DMS 273 treated with DMSO at 0.1 percent for 48 hours (cell line): ENCODE results near the gene SYK.
"Not testable (repeated sequence)": the region's sequence is repeated elsewhere in the genome, so short reads cannot be mapped to it uniquely, and the experiment has no call there.

Experiments used
- DNase-seq: peaks from one replicate; lab custom pipeline; 2025; lab: John Stamatoyannopoulos, UW

The SYK gene

DNA sequence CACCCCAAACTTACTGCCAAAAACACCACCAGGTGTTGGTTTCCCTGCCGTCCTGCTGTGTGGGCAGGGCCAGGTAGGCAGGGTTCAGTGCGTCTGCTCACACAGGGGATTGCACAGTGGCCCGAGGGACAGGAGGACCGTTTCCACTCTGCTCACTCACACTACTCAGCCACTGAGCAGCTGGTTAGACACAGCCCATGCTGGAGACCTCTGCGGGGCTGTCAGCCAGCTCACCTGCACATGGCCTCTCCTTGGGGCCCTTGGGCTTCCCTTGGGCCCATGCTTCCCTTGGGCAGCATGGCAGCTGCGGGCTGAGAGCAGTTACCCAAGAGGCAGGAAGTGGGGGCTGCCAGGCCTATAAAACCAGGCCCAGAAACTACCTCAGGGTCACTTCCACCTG lies 79.0 kb downstream of the SYK start:
- DNase-seq: no peak

DNA sequence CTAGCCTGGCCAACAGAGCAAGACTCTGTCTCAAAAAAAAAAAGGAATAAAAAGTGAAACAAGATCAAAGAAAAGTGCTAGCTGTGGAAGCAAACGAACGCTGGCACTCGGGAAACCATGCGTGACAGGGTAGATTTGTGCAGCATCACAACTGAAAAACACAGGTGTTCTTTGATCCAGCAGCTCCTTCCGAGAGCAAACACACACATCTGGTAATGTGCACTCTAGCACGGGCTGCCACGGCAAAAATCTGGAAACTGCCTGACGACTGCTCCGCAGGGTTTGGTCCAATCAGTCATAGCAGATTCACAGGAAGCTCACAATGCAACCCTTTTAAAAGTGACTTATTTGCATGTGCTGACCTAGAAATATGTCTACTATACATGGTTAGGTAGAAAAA lies 80.0 kb downstream of the SYK start:
- no peak for DNase-seq

DNA sequence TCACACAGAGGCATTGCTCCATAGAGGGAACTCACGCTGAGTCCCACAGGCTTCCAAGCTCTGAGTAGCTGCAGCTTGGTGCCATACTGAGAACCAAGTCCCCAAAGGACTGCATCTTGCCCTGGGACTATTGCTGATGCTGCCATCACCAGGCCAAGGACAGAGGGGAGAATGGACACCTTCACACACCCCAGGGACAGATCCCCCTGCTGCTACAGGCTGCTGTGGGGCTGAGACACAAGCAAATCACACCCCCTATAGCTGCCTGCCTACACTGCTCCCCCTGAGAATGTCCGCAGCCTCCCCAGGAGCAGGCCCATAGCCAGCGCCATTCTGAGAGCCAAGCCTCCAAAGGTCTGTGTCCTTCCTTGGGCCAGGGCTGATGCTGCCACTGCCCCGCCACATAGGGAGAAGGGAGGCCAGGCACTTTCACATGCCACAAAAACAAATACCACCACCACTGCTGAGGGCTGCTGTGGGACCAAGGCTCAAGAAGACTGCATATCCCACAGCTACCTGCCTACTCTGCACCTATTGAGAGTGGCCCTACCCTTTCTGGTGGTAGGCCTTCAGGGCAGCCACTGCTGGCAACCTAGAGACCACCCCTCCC lies 81.5 kb downstream of the SYK start:
- DNase-seq: no peak

DNA sequence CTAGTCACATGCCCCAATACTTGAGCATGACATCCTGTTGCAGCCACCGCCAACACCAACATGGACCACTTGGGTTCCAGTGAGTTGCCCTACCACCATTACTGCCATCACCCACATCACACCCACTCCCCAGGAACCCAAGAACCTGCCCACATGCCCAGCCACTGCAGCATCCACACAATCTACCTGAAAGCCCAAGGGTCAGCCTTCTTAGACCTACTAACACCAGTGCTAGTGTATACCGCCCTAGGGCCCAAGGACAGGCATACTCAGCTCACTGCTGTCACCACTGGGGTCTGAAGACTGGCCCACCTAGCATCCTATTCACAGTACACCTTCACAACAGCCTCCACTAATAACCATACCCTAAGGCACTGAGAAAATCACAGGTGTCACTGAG lies 82.0 kb downstream of the SYK start:
- no peak for DNase-seq

DNA sequence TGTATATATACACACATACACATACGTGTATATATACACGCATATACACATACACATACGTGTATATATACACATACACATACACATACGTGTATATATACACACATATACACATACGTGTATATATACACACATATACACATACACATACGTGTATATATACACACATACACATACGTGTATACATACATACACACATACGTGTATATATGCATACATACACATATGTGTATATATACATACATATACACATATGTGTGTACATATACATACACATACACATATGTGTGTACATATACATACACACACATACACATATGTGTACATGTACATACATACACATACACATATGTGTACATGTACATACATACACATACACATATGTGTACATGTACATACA lies 82.6 kb downstream of the SYK start:
- DNase-seq: no peak

DNA sequence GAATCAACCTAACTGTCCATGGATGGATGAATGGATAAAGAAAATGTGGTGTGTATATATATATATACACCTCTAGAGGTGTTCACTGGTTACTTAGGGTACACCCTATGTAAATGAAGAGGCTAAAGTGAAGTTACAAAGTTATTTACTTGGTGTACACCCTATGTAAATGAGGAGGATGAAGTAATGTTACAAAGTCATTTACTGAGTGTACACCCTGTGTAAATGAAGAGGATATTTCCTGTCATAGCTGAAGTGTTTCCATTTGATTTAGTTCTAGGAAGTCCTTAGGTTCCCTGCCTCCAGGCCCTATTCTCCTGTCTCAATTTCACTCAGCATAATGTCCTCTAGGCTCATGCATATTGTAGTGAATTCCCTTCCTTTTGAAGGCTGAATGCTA lies 85.2 kb downstream of the SYK start:
- DNase-seq: not testable (repeated sequence)

DNA sequence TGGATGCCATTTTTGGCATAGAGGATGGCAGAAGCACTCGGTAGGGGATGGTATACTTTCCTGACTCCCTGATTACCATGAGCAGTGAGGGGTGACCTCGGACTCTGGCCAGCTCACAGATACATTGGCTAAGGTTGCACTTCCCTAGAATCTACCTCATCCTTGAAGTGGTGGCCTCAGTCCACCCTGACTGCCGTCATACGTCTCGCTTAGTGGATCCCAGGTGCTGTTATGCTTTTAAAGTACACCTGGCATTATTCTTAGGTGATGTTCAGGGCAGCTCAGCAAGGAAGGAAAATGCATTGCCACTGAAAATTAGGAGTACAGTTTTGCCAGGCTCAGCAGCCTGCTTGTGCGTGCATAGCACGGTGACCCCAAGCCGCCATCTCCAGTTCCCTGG lies 87.3 kb downstream of the SYK start:
- DNase-seq: no peak

DNA sequence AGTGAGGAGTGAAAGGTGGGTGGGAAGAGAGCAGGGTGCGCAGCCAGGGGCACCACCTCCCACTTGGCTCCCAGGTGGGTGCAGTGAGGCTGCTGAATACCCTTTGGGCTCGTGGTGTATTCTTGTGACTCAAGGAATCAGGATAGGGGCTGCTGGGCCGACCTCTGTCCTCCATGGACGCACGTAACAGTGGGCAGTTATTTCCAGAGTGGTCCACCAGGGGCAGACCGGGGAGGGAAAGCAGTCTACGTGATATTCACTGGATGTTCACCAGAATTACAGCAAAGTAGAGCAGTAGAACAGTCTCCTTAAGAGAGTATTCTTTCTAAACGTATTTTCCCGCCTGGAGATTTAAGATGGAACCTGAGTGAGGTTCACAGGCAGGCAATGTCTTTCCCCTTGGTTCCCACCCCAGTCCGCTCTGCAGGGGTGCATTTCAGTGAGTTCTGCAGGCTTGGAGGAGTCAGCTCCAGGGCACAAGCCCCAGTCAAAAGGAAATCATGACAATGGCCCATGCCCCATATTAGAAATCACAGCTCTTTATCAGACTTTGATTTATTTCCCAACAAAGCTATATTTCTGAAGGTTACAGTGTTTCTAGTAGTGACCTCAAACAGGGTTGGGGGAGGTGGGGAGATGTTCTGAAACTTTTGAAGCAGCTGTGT lies 88.7 kb downstream of the SYK start:
- DNase-seq: no peak

DNA sequence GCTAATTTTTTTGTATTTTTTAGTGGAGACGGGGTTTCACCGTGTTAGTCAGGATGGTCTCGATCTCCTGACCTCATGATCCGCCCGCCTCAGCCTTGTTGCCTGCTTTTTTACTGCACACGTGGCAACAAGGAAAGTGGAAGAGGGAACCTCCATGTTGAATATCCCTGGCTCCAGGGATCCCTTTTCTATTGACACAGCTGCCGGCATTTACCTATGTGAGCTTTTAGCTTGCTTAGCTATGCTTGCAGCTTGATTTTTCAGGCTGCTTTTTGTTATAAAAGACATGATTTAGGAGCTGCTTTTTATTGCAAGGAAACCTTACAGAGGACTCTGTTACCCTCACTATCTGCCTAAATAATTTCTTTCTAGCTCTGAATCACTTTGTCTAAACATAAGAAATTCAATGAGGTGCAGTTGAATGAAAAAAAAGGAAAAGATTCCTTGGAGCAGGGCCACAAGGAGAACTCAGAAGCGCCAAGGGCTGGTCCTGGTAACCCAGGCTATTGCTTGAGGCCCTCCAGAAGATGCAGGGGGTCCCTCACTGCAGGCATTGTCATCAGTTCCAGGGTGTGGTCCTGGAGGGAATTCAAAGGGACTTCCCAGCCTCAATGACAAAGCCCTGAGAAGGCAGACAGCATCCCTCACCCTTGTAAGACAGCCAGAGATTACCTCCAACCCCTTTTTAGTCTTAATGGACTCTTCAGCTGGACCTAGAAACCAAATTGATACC lies 89.9 kb downstream of the SYK start:
- DNase-seq: no peak

DNA sequence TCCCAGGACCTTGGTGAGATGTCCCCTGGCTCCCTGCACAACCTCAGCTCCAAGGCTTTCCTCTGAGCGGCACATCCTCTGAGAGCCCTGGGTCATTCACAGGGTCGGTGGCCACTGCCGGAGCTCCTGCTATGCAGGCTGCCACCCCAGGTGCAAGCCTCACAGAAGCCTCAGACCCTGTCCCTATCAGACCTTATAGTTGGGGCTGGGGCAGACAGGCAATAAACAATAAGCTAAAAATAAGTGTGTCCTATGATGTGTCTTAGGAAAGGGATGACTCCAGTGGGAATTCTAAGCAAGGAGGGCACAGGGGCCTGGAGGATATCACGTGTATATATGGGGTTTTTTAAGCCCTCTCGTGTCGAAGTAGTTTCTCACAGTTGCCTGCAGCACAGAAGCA lies 91.3 kb downstream of the SYK start:
- DNase-seq: no peak

DNA sequence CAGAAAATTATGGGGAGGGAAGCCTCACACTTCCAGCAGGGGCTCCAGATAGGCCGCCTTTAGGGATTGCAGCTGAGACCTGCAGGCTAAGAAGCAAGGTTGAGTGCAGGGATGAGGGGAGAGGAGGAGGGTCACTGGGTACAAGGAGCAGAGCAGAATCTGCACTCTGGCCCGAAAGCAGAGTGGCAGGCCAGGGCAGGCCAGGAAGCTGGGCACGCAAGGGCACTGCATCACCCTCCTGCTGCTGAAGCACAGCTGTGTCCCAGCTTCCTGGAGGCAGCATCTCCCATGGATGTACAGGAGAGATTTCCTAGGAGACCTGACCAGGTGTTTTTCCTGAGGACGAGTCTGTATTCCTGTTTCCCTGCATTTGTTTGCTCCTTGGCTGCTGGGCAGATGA lies 92.1 kb downstream of the SYK start:
- no peak for DNase-seq

DNA sequence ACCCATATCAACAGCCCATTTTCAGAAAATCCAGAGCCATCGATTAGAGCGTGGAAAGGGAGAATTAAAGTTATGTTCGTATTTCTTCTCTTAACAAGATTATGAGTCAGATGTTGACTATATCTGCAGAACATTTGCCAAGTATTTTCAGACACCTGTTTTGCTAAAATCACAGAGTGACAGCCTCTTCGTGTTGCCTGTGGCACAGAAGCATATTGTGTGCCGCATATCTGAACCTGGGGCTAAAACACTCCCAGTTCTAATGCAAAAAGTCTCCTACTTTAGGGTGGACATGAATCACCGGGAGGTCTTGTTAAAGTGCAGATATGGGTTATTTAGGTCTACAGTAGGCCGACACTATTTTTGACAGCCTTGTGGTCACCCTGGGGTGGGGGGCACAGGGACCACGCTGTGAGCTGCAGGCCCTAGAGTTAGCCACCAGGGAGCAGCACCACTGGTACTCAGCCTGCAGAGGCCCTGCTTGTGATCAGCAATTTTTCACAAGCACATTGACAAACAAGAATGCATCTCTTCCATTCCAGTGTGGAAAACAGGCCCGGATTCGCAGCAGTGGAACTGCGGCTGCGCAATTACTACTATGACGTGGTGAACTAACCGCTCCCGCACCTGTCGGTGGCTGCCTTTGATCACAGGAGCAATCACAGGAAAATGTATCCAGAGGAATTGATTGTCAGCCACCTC lies 93.5 kb downstream of the SYK start:
- DNase-seq: no peak

DNA sequence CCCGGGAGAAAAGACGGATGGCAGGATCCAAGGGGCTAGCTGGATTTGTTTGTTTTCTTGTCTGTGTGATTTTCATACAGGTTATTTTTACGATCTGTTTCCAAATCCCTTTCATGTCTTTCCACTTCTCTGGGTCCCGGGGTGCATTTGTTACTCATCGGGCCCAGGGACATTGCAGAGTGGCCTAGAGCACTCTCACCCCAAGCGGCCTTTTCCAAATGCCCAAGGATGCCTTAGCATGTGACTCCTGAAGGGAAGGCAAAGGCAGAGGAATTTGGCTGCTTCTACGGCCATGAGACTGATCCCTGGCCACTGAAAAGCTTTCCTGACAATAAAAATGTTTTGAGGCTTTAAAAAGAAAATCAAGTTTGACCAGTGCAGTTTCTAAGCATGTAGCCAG lies 94.2 kb downstream of the SYK start:
- no peak for DNase-seq

DNA sequence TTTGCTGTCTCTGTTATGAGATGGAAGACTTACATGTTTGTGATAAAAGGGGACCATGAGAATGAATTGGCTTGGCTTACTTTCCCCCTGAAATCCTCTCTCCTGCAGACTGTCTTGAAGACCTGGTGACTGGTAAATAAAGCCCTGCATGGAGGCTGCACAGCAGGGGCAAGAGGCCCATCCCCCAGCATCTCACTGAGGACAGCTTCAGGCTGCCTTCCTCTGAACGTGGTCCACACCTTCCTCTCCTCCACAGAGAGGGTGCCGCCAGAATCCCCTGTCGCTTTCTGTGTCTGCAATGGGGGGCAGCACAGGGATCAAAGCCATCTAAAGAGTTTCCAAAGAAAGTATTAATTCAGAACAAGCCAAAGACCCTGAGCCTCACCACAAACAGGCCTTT lies 94.6 kb downstream of the SYK start:
- DNase-seq: no peak

DNA sequence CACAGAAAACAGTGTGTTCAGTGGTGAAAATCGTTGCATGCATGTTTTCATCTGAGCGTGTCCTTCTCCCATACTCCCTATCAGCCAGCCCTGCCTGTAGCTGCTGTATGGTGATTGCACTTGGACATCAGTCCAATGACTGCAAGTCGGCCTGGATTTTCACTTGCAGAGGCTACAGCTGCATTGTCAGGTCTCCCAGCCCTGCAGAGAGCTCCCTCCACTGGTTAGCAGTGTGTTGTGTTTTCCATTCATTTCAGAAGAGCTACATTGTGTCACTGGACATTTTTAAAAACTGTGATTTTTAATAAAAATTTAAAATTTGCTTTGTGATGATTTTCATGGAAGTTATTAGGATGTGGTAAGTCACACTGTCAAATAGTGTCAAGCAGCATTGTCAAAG lies 96.6 kb downstream of the SYK start:
- DNase-seq: no peak

DNA sequence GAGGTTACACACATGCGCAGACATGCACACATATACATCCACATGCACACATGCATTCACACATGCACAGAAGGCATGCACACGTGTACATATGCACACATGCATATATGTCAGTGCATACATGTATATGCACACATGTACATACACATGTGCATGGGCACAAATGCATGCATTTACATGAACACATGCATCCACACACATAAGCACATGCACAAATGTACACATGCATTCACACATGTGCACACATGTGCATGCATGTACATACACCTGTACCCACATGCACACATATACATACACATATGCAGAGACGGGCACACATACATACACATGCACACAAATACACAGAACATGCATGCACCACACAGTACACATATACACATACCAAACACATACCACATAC lies 97.7 kb downstream of the SYK start:
- DNase-seq: no peak

DNA sequence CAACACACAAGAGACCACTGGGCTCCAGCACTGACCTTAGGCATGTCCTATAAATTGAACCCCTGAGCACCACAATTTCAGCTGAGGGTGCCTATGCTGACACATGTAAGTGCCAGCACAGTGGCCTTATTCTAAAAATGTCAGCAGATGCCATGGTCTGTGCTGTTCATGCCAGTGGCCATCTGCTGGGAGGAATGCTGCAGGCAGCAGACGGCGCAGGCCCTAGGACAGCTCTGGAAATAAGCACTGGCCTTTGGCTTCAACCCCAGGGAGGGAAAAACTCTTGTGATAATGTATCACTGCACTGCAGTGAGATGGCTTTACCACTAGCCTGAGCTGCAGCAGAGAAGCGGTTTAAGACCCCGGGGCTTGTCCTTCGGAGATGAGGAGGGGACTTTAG lies 98.5 kb downstream of the SYK start:
- no peak for DNase-seq

DNA sequence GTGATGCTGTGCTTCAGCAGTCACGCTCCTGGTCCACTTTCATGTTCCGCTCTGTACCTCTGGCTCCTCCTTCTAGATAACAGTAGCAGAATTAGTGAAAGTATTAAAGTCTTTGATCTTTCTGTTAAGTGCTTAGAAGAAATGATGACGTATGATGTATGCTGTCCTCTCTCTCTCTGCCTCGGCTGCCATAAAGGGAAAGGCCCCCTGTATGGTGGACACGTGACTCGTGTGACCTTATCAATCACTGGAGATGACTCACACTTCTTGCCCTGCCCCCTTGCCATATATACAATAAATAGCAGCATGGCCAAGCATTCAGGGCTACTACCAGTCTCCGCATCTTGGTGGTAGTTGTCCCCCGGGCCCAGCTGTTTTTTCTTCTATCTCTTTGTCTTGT lies 100.3 kb downstream of the SYK start:
- DNase-seq: no peak

DNA sequence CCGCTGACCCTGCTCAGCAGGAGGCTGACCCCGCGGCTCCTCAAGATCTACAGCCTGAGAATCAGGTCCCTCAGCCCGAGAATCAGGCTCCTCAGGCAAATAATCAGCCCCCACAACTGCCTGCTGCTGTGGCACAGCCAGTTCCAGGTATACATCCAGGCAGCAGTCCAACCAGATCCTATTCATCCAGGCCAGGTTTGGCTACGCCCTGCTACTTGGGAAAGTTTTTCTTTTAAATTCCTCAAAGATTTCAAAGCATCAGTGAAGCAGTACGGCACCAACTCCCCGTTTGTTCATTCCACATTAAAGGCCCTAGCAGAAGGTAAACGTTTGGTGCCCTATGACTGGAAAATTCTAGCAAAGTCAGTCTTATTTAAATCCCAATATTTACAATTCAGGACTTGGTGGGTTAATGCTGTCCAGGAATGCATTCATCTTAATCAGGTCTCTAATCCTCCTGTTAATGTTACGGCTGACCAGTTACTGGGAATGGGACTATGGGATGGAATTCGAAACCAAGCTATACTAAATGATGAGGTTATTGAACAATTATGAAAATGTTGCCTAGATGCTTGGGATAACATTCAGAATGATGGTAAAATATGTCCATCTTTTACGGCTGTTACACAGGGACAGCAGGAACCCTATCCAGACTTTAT lies 102.3 kb downstream of the SYK start:
- no peak for DNase-seq

DNA sequence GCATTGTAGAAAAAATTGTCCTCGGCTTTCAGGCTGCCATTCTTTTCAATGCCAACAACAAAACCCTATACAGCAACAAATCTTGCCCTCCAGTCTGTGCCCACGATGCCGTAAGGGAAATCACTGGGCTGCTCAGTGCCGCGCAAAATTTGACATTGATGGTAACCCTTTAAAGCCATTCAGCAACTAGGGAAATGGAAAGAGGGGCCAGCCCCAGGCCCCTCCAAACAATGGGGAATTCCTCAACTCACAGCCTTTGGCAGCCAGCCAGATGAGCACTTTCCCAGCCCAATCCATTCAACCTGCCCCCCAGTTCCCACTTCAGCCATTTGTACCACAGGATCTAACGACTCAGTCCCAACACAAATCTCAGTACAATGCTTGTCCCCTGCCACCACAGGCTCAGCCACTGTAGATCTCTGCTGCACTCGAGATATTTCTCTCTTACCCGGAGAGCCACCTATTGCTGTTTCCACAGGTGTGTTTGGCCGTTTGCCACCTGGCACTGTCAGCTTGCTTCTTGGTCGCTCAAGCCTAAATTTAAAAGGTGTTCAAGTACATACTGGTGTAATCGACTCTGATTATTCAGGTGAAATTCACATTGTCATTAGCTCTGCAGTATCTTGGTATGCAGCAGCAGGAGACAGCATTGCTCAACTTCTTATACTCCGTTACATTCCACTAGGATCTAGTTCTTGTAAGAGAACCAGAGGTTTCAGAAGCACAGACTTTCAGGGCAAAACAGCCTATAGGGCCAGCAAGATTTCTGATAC lies 103.3 kb downstream of the SYK start:
- DNase-seq: no peak

DNA sequence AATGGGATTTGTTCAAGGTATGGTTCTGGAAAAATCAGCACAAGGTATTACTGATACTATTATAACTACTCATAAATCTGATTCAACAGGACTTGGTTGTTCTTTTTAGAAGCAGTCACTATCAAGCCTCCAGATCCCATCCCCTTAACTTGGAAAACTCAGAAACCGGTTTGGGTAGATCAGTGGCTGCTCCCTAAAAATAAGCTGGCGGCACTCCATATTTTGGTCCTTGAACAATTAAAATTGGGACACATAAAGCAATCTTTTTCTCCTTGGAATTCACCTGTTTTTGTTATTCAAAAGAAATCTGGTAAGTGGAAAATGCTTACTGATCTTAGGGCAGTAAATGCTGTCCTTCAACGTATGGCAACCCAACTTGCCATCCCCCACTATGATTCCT lies 104.2 kb downstream of the SYK start:
- DNase-seq: no peak
